ENCODE measurements around the gene TXNRD2.
"Not testable (repeated sequence)": the region's sequence is repeated elsewhere in the genome, so short reads cannot be mapped to it uniquely, and the experiment has no call there.

The TXNRD2 gene

GRCh38 chr22:19884954-19885751 is 56.5 kb downstream of the TXNRD2 start:
- no peak for DNase-seq

GRCh38 chr22:19884161-19884953 is 57.3 kb downstream of the TXNRD2 start:
- no peak for DNase-seq

DNA sequence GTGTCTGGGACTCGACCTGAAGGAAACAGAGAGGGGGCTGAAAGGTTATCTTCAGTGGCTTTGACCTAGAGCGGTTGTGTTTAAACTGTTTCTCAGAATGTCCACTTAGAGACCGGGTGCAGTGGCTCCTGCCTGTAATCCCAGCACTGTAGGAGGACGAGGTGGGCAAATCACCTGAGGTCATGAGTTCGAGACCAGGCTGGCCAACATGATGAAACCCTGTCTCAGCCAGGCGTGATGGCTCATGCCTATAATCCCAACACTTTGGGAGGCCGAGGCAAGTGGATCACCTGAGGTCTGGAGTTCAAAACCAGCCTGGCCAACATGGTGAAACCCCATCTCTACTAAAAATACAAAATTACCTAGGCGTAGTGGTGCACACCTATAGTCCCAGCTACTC is 58.2 kb downstream of the TXNRD2 start:
- not testable (repeated sequence) for DNase-seq

GRCh38 chr22:19882446-19883381 is 58.9 kb downstream of the TXNRD2 start:
- DNase-seq = no peak

DNA sequence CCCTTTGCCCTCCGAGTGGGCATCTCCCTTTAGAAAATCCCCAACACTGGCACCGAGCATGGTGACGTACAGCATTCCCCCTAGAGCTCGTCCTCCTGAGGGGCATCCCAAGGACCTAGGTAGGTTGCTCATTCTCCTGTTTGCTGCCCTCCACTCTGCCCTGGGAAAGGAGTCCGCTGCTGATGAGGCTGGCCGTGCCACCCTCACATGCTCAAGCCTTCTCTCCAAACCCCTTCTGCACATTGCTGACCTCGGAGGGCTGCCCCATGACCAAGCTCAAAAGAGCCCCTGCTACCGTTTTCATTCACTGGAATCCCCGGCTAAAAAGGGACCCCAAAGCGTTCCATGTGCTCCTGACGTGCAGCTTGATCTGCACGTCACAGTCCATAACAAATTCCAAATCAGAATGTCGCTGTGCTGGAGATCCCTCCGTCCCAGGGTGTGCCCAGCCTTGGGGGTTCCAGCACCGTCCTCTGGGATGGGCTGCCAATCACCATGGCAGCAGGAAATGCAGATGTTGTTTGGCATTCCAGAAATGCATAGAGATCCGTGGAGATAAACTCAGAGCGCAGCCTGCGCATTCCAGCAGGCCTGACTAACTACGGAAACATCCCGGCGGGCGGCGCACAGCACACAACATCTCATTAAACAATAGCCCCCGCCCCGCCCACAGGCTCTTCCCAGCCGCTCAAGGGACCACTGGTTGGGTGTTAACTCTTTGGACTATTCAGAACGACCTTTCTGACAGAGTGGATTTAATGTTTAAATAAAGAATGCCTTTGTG is 60.6 kb downstream of the TXNRD2 start:
- DNase-seq = peak; percentile 84 to 96

- DNase-seq = no peak
Measured at GRCh38 chr22:19879992-19880785, 61.4 kb downstream of the TXNRD2 start.

DNA sequence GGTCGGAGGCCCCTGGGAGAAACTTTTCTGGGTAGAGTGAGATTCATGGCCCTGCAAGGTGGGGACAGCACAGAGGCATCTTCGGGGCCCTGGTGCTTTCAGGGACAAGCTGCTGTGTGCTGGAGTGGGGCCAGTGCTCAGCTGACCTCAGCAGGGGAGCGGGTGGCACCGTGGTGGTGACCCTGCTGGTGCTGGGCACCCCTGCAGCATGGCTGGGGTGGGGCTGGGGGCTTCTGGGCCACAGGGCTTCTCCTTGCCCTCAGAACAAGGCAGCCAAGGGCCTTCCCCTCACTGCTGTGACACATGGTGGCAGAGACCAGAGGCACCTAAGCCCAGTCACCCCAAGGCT is 62.0 kb downstream of the TXNRD2 start:
- DNase-seq = no peak

DNA sequence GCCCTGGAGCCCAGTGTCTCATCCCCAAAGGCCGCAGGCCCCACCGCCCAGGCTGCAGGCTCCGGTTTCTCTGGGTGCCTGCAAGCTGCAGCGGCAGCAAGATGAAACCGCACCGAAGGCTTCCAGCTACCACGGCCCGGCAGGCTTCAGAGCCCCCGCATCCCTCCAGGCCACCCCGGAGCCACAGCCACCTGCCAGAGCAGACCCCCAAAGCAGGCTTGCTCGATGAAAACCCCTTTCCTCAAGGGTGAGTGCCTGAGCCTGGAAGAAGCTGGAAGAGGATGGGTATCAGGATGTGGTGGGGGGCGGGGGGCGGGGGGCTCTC is 62.4 kb downstream of the TXNRD2 start:
- DNase-seq = no peak

DNA sequence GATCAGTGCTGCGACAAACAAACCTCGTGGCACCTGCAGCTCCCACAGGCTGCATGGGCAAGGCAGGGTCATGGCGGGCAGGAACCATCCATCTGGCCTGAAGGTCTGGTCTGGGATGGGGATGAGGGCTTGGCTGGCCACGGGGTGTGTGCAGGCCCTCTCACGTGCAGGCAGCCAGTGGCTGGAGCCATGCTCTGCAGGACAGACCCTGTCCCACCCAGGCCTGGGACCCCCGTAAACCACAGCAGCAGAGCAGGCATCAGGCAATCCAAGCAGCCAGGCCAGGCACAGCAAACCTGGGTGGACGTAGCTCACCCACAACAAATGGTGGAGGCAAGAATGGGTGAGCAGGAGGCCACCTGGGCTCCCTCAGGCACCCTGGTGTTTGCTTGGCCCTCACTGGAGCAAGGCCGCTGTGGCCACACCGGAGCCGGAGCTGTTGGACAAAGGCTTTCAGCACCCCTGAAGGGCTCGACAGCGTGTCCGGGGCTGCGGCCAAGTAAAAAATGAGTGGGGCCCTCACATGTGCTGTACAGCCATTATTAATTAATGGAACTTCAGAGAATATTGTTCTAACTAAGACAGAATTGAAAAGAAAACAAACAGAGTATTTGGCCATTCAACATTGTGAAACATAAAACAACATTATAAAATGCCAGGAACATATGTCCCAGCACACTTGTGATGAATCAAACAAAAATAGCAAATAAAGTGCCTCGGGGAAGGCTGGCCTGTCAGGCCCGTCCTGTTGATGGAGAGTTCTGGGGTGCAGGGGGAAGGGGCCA is 63.0 kb downstream of the TXNRD2 start:
- DNase-seq = no peak

GRCh38 chr22:19877626-19878339 is 63.8 kb downstream of the TXNRD2 start:
- no peak for DNase-seq

DNA sequence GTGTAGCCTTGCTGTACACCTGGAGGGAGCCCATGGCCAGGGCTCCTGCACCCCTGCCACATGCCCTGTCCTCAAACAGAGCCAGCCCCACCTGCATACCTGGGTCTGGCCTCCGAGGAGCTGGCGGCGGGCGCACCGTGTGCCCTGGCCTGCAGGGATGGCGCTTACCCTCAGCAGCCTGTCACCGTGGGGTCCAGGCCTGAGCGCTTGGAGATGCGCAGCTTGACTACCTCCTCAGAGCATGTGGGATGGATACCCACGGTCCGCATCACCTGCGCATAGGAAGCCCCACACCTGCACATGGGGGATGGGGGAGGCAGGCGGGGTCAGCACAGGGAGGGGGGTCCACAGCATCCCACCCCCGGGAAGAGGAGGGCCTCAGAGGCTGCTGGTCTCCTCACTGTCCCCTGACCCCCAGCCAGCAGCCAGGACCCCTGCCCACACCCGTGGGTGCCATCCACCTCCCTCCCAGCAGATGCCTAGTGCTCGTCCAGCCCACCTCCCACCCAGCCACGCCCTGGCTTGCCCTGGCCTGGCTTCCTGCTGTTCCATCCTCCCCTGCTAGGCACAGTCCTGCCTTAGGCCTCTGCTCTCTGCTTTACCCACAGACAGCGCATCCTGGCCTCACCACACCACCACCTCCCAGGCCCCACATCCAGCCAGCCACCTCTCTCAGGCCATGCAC is 64.5 kb downstream of the TXNRD2 start:
- DNase-seq = no peak

DNA sequence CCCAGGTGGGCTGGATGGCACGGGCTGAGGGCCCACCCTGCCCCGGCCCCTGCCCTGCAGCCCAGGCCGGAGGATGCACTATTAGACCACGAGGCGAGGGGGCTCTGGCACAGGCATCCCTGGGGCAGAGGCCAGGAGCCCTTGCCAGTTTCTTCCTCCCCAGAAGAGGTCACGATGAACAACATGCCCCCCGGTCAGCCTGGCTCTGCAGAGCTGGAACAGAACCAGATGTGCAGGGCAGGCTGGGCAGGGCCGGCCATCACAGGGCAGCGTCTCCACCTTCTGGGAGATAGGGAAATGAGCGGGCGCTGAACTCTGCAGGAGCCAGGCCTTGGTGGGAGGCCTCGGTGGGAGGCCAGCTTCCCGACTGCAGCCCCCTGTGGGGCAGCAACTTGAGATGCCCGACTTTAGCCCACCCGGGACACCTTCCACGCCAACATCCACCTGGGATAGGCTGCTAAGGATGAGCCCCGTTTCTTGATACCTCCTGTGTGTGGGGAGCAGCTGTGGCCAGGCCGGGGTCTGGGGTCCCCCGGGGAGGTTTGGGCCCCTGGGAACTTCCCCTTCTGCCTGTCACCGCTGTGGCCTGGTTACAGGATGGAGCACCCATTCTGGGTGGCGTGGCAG is 65.2 kb downstream of the TXNRD2 start:
- DNase-seq = no peak

- DNase-seq = no peak
Measured at GRCh38 chr22:19875531-19876313, 65.9 kb downstream of the TXNRD2 start.

DNA sequence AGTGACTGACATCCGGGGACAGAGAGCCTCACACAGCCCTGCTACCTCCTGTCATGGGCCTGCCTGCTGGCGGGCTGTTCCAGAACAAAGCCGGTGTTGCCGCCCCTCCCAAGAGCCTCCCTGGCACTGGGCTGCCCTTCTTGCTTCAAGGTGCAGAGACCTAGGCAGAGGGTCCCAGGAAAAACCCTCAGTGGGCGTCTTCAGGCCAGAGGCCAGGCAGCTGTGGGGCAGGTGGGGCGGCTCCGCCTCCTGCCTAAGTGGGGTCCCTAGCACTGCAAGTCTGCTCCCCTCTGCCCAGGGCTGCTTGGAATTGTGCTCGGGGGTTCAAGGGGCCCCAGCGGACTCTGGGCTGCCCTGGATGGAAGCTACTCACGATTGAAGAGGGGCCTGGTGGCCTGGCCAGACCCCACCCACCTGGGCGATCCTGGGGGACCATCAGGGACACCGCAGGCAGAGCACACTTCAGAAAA is 66.5 kb downstream of the TXNRD2 start:
- no peak for DNase-seq

- no peak for DNase-seq
Measured at GRCh38 chr22:19874307-19875060, 67.1 kb downstream of the TXNRD2 start.

GRCh38 chr22:19873960-19874306 is 67.7 kb downstream of the TXNRD2 start:
- DNase-seq = no peak

Data from SW 1271 (cell line).